ENCODE measurements around the gene UNC5A.
A peak's percentile ranks its signal among the peaks of the same experiment; 100 is the strongest.

The UNC5A gene

DNA sequence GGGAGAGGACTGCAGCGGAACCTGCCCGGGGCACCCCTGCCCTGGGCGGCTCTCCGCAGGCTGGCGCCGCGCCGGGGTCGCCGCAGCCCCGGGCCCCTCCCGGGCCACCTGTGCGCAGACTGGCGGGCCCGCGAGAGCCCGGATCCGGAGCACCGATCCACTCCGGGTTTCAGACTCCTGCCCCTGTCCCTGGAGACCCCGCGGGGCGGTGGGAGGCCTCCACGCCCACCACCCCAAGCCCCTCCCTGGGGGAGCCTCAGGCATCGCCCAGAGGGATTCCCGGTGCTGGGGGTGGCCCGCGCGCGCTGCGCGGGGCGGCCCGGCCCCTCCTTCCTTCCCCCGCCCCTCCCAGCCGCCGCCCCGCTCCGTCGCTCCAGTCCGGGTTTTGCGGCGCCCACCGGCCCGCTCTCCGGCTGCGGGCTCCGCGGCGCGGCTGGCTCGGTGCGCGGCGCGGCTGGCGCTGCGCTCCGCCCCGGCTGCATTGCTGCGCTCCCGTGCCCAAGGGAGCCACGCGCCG lies at the start of gene UNC5A:
Gene UNC5A (plus strand): TSS at position 479 of the 517 bp plus-strand sequence. CDS start 192 bp downstream, outside the sequence.
- peak; percentile 42 for ATAC-seq
- TF ChIP-seq OSR1 (CRISPR knock-in tag; IDR thresholded peaks at IDR 0.05) (no peak), ESRRG (CRISPR knock-in tag; IDR thresholded peaks at IDR 0.05) (no peak), ISL1 (CRISPR knock-in tag; IDR thresholded peaks at IDR 0.05) (no peak), ZFP30 (CRISPR knock-in tag; IDR thresholded peaks at IDR 0.05) (no peak)
- TF ChIP-seq, protein P1, sequence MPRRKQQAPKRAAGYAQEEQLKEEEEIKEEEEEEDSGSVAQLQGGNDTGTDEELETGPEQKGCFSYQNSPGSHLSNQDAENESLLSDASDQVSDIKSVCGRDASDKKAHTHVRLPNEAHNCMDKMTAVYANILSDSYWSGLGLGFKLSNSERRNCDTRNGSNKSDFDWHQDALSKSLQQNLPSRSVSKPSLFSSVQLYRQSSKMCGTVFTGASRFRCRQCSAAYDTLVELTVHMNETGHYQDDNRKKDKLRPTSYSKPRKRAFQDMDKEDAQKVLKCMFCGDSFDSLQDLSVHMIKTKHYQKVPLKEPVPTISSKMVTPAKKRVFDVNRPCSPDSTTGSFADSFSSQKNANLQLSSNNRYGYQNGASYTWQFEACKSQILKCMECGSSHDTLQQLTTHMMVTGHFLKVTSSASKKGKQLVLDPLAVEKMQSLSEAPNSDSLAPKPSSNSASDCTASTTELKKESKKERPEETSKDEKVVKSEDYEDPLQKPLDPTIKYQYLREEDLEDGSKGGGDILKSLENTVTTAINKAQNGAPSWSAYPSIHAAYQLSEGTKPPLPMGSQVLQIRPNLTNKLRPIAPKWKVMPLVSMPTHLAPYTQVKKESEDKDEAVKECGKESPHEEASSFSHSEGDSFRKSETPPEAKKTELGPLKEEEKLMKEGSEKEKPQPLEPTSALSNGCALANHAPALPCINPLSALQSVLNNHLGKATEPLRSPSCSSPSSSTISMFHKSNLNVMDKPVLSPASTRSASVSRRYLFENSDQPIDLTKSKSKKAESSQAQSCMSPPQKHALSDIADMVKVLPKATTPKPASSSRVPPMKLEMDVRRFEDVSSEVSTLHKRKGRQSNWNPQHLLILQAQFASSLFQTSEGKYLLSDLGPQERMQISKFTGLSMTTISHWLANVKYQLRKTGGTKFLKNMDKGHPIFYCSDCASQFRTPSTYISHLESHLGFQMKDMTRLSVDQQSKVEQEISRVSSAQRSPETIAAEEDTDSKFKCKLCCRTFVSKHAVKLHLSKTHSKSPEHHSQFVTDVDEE (CRISPR knock-in tag; IDR thresholded peaks at IDR 0.05) = no peak

DNA sequence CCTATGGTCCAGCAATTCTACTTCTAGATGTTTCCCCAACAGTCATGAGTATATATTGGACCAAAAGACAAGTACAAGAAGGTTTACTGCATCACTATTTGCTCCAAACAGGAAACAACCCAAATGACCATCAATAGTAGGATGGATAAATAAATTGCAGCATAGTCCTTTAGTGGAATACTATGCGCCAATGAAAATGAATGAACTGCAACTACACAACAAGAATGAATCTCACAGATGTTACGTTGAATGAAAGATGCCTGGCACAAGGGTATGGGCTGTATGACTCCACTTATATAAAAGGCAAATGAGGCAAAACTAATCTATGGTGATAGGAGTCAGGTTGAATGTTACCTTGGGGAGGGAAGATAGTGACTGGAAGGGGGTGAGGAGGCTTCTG lies 48.6 kb upstream of the UNC5A start:
- TF ChIP-seq, protein P2, sequence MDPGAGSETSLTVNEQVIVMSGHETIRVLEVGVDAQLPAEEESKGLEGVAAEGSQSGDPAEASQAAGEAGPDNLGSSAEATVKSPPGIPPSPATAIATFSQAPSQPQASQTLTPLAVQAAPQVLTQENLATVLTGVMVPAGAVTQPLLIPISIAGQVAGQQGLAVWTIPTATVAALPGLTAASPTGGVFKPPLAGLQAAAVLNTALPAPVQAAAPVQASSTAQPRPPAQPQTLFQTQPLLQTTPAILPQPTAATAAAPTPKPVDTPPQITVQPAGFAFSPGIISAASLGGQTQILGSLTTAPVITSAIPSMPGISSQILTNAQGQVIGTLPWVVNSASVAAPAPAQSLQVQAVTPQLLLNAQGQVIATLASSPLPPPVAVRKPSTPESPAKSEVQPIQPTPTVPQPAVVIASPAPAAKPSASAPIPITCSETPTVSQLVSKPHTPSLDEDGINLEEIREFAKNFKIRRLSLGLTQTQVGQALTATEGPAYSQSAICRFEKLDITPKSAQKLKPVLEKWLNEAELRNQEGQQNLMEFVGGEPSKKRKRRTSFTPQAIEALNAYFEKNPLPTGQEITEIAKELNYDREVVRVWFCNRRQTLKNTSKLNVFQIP (CRISPR knock-in tag; IDR thresholded peaks at IDR 0.05; ENCODE audit: borderline replicate concordance, low read depth) = no peak
- TF ChIP-seq TOX (CRISPR knock-in tag; IDR thresholded peaks at IDR 0.05; ENCODE audit: borderline replicate concordance) (no peak), GLIS3 (CRISPR knock-in tag; IDR thresholded peaks at IDR 0.05) (no peak), PPARA (CRISPR knock-in tag; IDR thresholded peaks at IDR 0.05; ENCODE audit: borderline replicate concordance) (no peak), ZNF565 (CRISPR knock-in tag; conservative IDR thresholded peaks at IDR 0.05; ENCODE audit: low read depth) (no peak), ISL1 (CRISPR knock-in tag; IDR thresholded peaks at IDR 0.05) (no peak), CSDC2 (CRISPR knock-in tag; IDR thresholded peaks at IDR 0.05) (no peak), BACH2 (CRISPR knock-in tag; IDR thresholded peaks at IDR 0.05; ENCODE audit: borderline replicate concordance) (no peak), TCF4 (CRISPR knock-in tag; IDR thresholded peaks at IDR 0.05; ENCODE audit: borderline replicate concordance) (no peak), RARB (CRISPR knock-in tag; IDR thresholded peaks at IDR 0.05) (no peak), ZNF70 (CRISPR knock-in tag; IDR thresholded peaks at IDR 0.05) (no peak), ZFP30 (CRISPR knock-in tag; IDR thresholded peaks at IDR 0.05) (no peak), ZFP3 (CRISPR knock-in tag; IDR thresholded peaks at IDR 0.05) (no peak), ZC3H10 (CRISPR knock-in tag; IDR thresholded peaks at IDR 0.05) (no peak), SNAI2 (CRISPR knock-in tag; IDR thresholded peaks at IDR 0.05) (no peak), ESRRG (CRISPR knock-in tag; IDR thresholded peaks at IDR 0.05) (no peak), OSR1 (CRISPR knock-in tag; IDR thresholded peaks at IDR 0.05) (no peak)
- TF ChIP-seq, protein P3, sequence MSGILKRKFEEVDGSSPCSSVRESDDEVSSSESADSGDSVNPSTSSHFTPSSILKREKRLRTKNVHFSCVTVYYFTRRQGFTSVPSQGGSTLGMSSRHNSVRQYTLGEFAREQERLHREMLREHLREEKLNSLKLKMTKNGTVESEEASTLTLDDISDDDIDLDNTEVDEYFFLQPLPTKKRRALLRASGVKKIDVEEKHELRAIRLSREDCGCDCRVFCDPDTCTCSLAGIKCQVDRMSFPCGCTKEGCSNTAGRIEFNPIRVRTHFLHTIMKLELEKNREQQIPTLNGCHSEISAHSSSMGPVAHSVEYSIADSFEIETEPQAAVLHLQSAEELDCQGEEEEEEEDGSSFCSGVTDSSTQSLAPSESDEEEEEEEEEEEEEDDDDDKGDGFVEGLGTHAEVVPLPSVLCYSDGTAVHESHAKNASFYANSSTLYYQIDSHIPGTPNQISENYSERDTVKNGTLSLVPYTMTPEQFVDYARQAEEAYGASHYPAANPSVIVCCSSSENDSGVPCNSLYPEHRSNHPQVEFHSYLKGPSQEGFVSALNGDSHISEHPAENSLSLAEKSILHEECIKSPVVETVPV (CRISPR knock-in tag; IDR thresholded peaks at IDR 0.05) = no peak
- TF ChIP-seq, protein P4, sequence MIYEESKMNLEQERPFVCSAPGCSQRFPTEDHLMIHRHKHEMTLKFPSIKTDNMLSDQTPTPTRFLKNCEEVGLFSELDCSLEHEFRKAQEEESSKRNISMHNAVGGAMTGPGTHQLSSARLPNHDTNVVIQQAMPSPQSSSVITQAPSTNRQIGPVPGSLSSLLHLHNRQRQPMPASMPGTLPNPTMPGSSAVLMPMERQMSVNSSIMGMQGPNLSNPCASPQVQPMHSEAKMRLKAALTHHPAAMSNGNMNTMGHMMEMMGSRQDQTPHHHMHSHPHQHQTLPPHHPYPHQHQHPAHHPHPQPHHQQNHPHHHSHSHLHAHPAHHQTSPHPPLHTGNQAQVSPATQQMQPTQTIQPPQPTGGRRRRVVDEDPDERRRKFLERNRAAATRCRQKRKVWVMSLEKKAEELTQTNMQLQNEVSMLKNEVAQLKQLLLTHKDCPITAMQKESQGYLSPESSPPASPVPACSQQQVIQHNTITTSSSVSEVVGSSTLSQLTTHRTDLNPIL (CRISPR knock-in tag; IDR thresholded peaks at IDR 0.05; ENCODE audit: low read depth) = no peak
- TF ChIP-seq, protein P1 (CRISPR knock-in tag; IDR thresholded peaks at IDR 0.05) = no peak
- no peak for ATAC-seq

DNA sequence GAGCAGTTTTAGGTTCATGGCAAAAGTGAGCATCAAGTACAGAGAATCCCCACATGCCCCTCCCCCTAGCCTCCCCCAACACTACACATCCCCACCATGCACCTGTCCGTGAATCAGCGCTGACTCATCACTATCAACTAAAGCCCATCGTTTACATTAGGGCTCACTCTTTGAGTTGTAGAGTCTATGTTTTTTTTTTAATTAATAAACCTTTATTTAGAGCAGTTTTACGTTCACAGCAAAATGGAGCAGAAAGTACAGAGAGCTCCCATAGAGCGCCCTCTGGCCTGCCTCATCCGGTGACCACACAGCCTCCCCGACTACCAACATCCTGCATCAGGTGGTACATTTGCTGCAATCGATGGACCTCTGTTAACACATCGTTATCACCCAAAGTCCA lies 47.9 kb upstream of the UNC5A start:
- ATAC-seq = no peak
- TF ChIP-seq CSDC2 (CRISPR knock-in tag; IDR thresholded peaks at IDR 0.05) = no peak
- TF ChIP-seq RARB (CRISPR knock-in tag; IDR thresholded peaks at IDR 0.05) = no peak
- no peak for TF ChIP-seq ESRRG (CRISPR knock-in tag; IDR thresholded peaks at IDR 0.05)
- TF ChIP-seq PPARA (CRISPR knock-in tag; IDR thresholded peaks at IDR 0.05; ENCODE audit: borderline replicate concordance) = no peak
- TF ChIP-seq ZFP30 (CRISPR knock-in tag; IDR thresholded peaks at IDR 0.05) = no peak
- TF ChIP-seq ARNTL (CRISPR knock-in tag; IDR thresholded peaks at IDR 0.05; ENCODE audit: borderline replicate concordance, low read depth) = no peak

Data from SK-N-SH treated with all-trans-retinoic acid at 6 μM for 48 hours (cell line).